GM20000 (cell line): ENCODE results near the gene DAB1.

Experiments
- DNase-seq: peaks from one replicate; pipeline ENCODE4 v3.0.0; 2012; ENCODE audit warnings: low spot score
- TF ChIP-seq, protein P1 (sequence below): IDR thresholded peaks from 2 replicates; pipeline ENCODE4 v1.5.1; 2012; ENCODE audit warnings: mild to moderate bottlenecking, control low read depth; ENCODE audit errors: extremely low read depth, missing control alignments

The DAB1 gene

GRCh38 chr1:57411262-57411661 lies 12.6 kb downstream of the DAB1 start:
- DNase-seq, result no peak
- TF ChIP-seq, protein P1, sequence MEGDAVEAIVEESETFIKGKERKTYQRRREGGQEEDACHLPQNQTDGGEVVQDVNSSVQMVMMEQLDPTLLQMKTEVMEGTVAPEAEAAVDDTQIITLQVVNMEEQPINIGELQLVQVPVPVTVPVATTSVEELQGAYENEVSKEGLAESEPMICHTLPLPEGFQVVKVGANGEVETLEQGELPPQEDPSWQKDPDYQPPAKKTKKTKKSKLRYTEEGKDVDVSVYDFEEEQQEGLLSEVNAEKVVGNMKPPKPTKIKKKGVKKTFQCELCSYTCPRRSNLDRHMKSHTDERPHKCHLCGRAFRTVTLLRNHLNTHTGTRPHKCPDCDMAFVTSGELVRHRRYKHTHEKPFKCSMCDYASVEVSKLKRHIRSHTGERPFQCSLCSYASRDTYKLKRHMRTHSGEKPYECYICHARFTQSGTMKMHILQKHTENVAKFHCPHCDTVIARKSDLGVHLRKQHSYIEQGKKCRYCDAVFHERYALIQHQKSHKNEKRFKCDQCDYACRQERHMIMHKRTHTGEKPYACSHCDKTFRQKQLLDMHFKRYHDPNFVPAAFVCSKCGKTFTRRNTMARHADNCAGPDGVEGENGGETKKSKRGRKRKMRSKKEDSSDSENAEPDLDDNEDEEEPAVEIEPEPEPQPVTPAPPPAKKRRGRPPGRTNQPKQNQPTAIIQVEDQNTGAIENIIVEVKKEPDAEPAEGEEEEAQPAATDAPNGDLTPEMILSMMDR, result no peak

GRCh38 chr1:57410508-57410907 lies 13.4 kb downstream of the DAB1 start:
- no peak for DNase-seq
- TF ChIP-seq, protein P1, result no peak

DNA sequence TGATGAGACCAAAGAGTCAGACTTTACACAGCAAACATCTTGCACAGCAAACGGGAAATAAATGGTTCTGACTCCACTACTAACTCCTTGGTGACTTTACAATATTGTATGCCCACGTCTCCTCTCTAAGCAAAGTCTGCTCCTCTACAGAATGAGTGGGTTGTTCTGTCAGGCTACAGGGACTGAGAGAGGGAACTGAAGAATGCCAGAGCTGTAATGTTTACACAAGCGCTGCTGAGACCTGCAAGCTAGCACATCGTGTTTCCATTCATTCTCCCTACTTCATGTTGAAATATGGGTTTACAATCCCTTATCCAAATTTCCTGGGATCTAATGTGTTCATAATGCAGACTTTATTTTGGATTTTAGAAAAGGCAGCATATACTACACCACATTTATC lies 15.9 kb downstream of the DAB1 start:
- TF ChIP-seq, protein P1, result no peak
- no peak for DNase-seq

- no peak for DNase-seq
- TF ChIP-seq, protein P1, result no peak
Measured at GRCh38 chr1:57406428-57406970, 17.4 kb downstream of the DAB1 start.

DNA sequence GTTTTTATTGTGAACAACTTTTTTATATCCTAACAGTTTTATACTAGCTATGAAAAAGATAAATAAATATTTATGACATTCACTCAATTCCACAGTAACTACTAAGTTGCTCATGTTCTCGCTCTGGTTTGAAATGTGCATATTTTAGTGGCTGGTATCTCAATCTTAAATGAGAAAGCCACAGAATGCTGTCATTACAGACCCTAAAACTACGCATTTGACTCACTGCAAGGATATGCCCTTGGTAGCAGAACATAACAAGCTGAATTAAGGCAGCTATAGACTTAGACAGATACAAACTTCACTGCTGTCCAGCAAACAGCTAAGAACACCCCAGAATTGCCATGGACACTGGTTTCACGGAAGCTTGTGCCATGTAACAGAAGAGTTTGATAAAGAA lies 19.0 kb downstream of the DAB1 start:
- TF ChIP-seq, protein P1, result no peak
- DNase-seq, result no peak

DNA sequence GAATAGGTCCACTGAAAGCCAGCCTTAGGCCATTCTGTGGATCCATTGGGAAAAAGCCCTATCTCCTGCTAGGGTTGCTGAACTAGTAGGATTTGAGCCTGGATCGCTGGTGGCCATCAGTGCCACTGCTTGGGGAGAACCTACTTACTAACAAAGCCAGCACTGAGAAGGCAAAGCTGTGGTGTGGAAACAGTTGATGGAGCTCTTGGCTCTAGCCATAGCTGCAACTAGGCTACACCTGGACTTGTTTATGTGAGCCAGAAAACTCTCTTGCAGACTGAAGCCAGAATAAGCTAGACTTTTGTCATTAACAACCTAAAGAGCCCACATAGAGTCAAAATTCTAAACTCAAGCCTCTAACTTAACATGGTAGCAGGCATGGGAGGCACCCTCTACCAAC lies 20.7 kb downstream of the DAB1 start:
- TF ChIP-seq, protein P1, result no peak
- DNase-seq, result no peak

- TF ChIP-seq, protein P1, result no peak
- DNase-seq, result no peak
Measured at GRCh38 chr1:57401671-57402070, 22.2 kb downstream of the DAB1 start.
